Measurements from ENCODE around the gene P4HA1. TPM values are rescaled to one million over a fixed set of nuclear protein-coding genes. Genes with fewer than 3 reads are reported as not detected.
"Not testable (repeated sequence)": the region's sequence is repeated elsewhere in the genome, so short reads cannot be mapped to it uniquely, and the experiment has no call there.

Gene P4HA1
- polyA plus RNA-seq, 4 donors: 2.7 to 32.5 (median 6.8) TPM

DNA sequence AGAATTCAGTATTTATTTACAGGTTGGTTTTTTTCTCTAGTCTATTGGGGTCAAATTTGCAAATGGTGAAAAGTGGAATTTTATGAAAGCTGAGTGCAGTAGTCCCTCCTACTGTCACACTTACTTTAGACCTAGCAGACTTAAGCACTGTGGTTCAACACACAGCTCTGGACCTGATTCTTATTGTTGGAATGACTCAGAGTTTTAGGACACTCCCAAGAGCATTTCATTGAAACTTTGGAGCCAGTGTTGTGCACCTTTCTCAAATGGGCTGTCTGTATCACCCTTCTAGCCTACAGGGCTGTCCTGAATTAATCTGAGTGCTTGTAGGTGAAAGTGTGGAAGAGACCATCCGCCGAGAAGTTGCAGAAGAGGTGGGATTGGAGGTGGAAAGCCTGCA is 29.7 kb upstream of the P4HA1 start:
- H3K27me3 ChIP-seq (ENCODE audit: control insufficient read depth in 3 of 3, insufficient read depth in 3 of 3, low read length in 3 of 3): no peaks in the 10 kb centered on the region
- H3K4me1 ChIP-seq (ENCODE audit: control insufficient read depth in 3 of 3, insufficient read depth in 2 of 3, low read depth in 1 of 3, low read length in 2 of 3): no peaks in the 10 kb centered on the region
- DNase-seq (no peak), FAIRE-seq (no peak)
- no peak overlapping the region for H3K27ac ChIP-seq (ENCODE audit: low read depth in 1 of 3, low read length in 2 of 3)
- H3K9me3 ChIP-seq (ENCODE audit: control insufficient read depth in 2 of 2, insufficient read depth in 1 of 2, low read depth in 1 of 2, low read length in 1 of 2): no peaks in the 10 kb centered on the region
- no peak overlapping the region for H3K4me3 ChIP-seq (ENCODE audit: low read depth in 1 of 3, low read length in 3 of 3)
- 92 to 99% (median 98%) methylated on average over 2 of the region's 2 CpGs for WGBS, 3 donors
- peaks cover 2 to 29% (median 8%) of the 10 kb centered on the region in 3 donors for H3K36me3 ChIP-seq (ENCODE audit: control insufficient read depth in 3 of 3, insufficient read depth in 2 of 3, low read depth in 1 of 3, low read length in 3 of 3)

DNA sequence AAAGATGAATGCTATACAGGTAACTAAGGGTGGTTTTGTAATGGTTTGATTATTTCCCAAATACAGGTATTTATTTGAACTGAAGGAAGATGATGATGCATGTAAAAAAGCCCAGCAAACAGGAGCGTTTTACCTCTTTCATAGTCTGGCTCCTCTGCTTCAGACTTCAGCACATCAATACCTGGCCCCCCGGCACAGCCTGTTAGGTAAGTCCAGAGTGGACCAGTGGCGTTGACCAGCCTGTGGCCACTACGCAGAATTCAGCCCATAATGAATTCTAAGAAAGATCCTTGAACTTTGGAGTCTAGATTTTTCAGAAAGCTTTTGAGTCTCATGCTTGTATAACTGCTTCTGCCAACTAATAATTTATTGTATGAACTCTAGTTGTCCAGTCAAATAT is 23.3 kb upstream of the P4HA1 start:
- Histone ChIP-seq H3K27me3 (ENCODE audit: control insufficient read depth in 3 of 3, insufficient read depth in 3 of 3, low read length in 3 of 3) (no peaks in the 10 kb centered on the region), H3K36me3 (ENCODE audit: control insufficient read depth in 3 of 3, insufficient read depth in 2 of 3, low read depth in 1 of 3, low read length in 3 of 3) (peaks cover 2 to 19% (median 5%) of the 10 kb centered on the region in 3 donors), H3K4me1 (ENCODE audit: control insufficient read depth in 3 of 3, insufficient read depth in 2 of 3, low read depth in 1 of 3, low read length in 2 of 3) (no peaks in the 10 kb centered on the region), H3K9me3 (ENCODE audit: control insufficient read depth in 2 of 2, insufficient read depth in 1 of 2, low read depth in 1 of 2, low read length in 1 of 2) (no peaks in the 10 kb centered on the region), H3K4me3 (ENCODE audit: low read depth in 1 of 3, low read length in 3 of 3) (no peak overlapping the region), H3K27ac (ENCODE audit: low read depth in 1 of 3, low read length in 2 of 3) (no peak overlapping the region)
- FAIRE-seq (no peak), DNase-seq (no peak)
- 89 to 95% (median 95%) methylated on average over 4 of the region's 4 CpGs for WGBS, 3 donors

- 26 to 57% (median 38%) methylated on average over 1 of the region's 1 CpG for WGBS, 3 donors
- Histone ChIP-seq H3K4me3 (ENCODE audit: low read depth in 1 of 3, low read length in 3 of 3) (no peak overlapping the region), H3K4me1 (ENCODE audit: control insufficient read depth in 3 of 3, insufficient read depth in 2 of 3, low read depth in 1 of 3, low read length in 2 of 3) (no peaks in the 10 kb centered on the region), H3K27me3 (ENCODE audit: control insufficient read depth in 3 of 3, insufficient read depth in 3 of 3, low read length in 3 of 3) (no peaks in the 10 kb centered on the region), H3K27ac (ENCODE audit: low read depth in 1 of 3, low read length in 2 of 3) (no peak overlapping the region), H3K9me3 (ENCODE audit: control insufficient read depth in 2 of 2, insufficient read depth in 1 of 2, low read depth in 1 of 2, low read length in 1 of 2) (no peaks in the 10 kb centered on the region), H3K36me3 (ENCODE audit: control insufficient read depth in 3 of 3, insufficient read depth in 2 of 3, low read depth in 1 of 3, low read length in 3 of 3) (peaks cover 2 to 21% (median 5%) of the 10 kb centered on the region in 3 donors)
- FAIRE-seq (no peak), DNase-seq (no peak)
These were observed 22.8 kb upstream of the P4HA1 start for GRCh38 chr10:73119457-73119856.

GRCh38 chr10:73117976-73118743 is 21.5 kb upstream of the P4HA1 start:
- Histone ChIP-seq H3K4me1 (ENCODE audit: control insufficient read depth in 3 of 3, insufficient read depth in 2 of 3, low read depth in 1 of 3, low read length in 2 of 3) (no peaks in the 10 kb centered on the region), H3K27me3 (ENCODE audit: control insufficient read depth in 3 of 3, insufficient read depth in 3 of 3, low read length in 3 of 3) (no peaks in the 10 kb centered on the region), H3K27ac (ENCODE audit: low read depth in 1 of 3, low read length in 2 of 3) (no peak overlapping the region), H3K4me3 (ENCODE audit: low read depth in 1 of 3, low read length in 3 of 3) (no peak overlapping the region), H3K9me3 (ENCODE audit: control insufficient read depth in 2 of 2, insufficient read depth in 1 of 2, low read depth in 1 of 2, low read length in 1 of 2) (no peaks in the 10 kb centered on the region), H3K36me3 (ENCODE audit: control insufficient read depth in 3 of 3, insufficient read depth in 2 of 3, low read depth in 1 of 3, low read length in 3 of 3) (peaks cover 0 to 21% (median 3%) of the 10 kb centered on the region in 3 donors)
- no peak for FAIRE-seq
- WGBS, 3 donors: 73 to 83% (median 82%) methylated on average over 5 of the region's 5 CpGs
- DNase-seq: no peak

DNA sequence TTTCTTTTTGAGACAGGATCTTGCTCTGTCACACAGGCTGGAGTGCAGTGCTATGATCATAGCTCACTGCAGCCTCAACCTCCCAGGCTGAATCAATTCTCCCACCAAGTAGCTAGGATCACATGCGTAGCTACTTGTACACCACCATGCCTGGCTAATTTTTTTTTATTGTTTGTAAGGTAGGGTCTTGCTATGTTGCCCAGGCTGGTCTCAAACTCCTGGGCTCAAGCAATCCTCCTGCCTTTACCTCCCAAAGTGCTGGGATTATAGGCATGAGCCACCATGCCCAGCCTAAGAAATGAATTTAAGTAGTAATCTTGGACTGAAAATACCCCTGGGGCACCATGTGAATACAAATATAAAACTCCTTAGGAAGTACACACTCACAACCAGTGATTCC is 19.4 kb upstream of the P4HA1 start:
- FAIRE-seq: no peak
- H3K4me1 ChIP-seq (ENCODE audit: control insufficient read depth in 3 of 3, insufficient read depth in 2 of 3, low read depth in 1 of 3, low read length in 2 of 3): no peaks in the 10 kb centered on the region
- DNase-seq: no peak
- H3K27ac ChIP-seq (ENCODE audit: low read depth in 1 of 3, low read length in 2 of 3): no peak overlapping the region
- WGBS, 3 donors: 92 to 100% (median 98%) methylated on average over 1 of the region's 1 CpG
- H3K4me3 ChIP-seq (ENCODE audit: low read depth in 1 of 3, low read length in 3 of 3): no peak overlapping the region
- H3K27me3 ChIP-seq (ENCODE audit: control insufficient read depth in 3 of 3, insufficient read depth in 3 of 3, low read length in 3 of 3): no peaks in the 10 kb centered on the region
- H3K9me3 ChIP-seq (ENCODE audit: control insufficient read depth in 2 of 2, insufficient read depth in 1 of 2, low read depth in 1 of 2, low read length in 1 of 2): no peaks in the 10 kb centered on the region
- peaks cover 0 to 19% (median 0%) of the 10 kb centered on the region in 3 donors for H3K36me3 ChIP-seq (ENCODE audit: control insufficient read depth in 3 of 3, insufficient read depth in 2 of 3, low read depth in 1 of 3, low read length in 3 of 3)

DNA sequence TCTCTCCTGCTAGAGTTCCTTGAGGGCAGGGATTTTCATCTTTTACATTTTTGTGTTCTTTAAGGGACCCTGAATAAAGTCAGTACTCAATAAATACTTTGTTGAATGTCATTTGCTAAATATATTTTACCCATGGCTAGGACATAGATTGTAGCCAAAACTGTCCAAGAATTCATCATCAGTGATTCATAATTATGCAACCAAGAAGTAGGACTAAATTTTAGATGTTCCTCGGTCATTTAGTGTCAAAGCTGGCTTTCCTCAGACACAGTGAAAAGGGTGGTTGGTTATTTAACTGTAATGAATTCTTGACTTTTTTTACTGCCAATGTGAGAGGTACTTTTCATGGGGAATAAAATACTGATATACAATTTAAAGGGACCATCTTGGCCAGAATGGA is 16.9 kb upstream of the P4HA1 start:
- WGBS, 3 donors: 90 to 97% (median 97%) methylated on average over 1 of the region's 1 CpG
- no peaks in the 10 kb centered on the region for H3K4me1 ChIP-seq (ENCODE audit: control insufficient read depth in 3 of 3, insufficient read depth in 2 of 3, low read depth in 1 of 3, low read length in 2 of 3)
- no peak overlapping the region for H3K4me3 ChIP-seq (ENCODE audit: low read depth in 1 of 3, low read length in 3 of 3)
- H3K36me3 ChIP-seq (ENCODE audit: control insufficient read depth in 3 of 3, insufficient read depth in 2 of 3, low read depth in 1 of 3, low read length in 3 of 3): peaks cover 0 to 17% (median 0%) of the 10 kb centered on the region in 3 donors
- H3K9me3 ChIP-seq (ENCODE audit: control insufficient read depth in 2 of 2, insufficient read depth in 1 of 2, low read depth in 1 of 2, low read length in 1 of 2): no peaks in the 10 kb centered on the region
- no peak overlapping the region for H3K27ac ChIP-seq (ENCODE audit: low read depth in 1 of 3, low read length in 2 of 3)
- H3K27me3 ChIP-seq (ENCODE audit: control insufficient read depth in 3 of 3, insufficient read depth in 3 of 3, low read length in 3 of 3): no peaks in the 10 kb centered on the region
- FAIRE-seq: no peak
- DNase-seq: no peak

DNA sequence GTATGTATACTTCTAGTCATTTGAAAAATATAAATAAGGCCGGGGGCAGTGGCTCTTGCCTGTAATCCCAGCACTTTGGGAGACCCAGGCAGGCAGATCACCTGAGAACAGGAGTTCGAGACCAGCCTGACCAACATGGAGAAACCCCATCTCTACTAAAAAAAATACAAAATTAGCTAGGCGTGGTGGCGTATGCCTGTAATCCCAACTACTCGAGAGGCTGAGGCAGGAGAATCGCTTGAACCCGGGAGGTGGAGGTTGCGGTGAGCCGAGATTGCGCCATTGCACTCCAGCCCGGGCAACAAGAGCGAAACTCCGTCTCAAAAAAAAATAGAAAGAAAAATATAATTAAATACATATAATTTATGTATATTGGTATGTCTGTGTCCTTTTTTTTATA is 15.4 kb upstream of the P4HA1 start:
- peak overlapping the region in 1 of 3 donors; percentile 91 for H3K27ac ChIP-seq (ENCODE audit: low read depth in 1 of 3, low read length in 2 of 3)
- H3K36me3 ChIP-seq (ENCODE audit: control insufficient read depth in 3 of 3, insufficient read depth in 2 of 3, low read depth in 1 of 3, low read length in 3 of 3): peaks cover 0 to 16% (median 0%) of the 10 kb centered on the region in 3 donors
- H3K9me3 ChIP-seq (ENCODE audit: control insufficient read depth in 2 of 2, insufficient read depth in 1 of 2, low read depth in 1 of 2, low read length in 1 of 2); H3K4me1 ChIP-seq (ENCODE audit: control insufficient read depth in 3 of 3, insufficient read depth in 2 of 3, low read depth in 1 of 3, low read length in 2 of 3); H3K27me3 ChIP-seq (ENCODE audit: control insufficient read depth in 3 of 3, insufficient read depth in 3 of 3, low read length in 3 of 3); DNase-seq; H3K4me3 ChIP-seq (ENCODE audit: low read depth in 1 of 3, low read length in 3 of 3); FAIRE-seq: not testable (repeated sequence)
- whole genome bisulfite sequencing, 3 donors: 97 to 99% (median 99%) methylated on average over 13 of the region's 13 CpGs

- Histone ChIP-seq H3K9me3 (ENCODE audit: control insufficient read depth in 2 of 2, insufficient read depth in 1 of 2, low read depth in 1 of 2, low read length in 1 of 2) (no peaks in the 10 kb centered on the region), H3K36me3 (ENCODE audit: control insufficient read depth in 3 of 3, insufficient read depth in 2 of 3, low read depth in 1 of 3, low read length in 3 of 3) (peaks cover 0 to 12% (median 0%) of the 10 kb centered on the region in 3 donors), H3K27ac (ENCODE audit: low read depth in 1 of 3, low read length in 2 of 3) (peak within 1 kb of the TSS; percentile 50 to 91 (median 80)), H3K4me1 (ENCODE audit: control insufficient read depth in 3 of 3, insufficient read depth in 2 of 3, low read depth in 1 of 3, low read length in 2 of 3) (no peaks in the 10 kb centered on the region), H3K27me3 (ENCODE audit: control insufficient read depth in 3 of 3, insufficient read depth in 3 of 3, low read length in 3 of 3) (no peaks in the 10 kb centered on the region), H3K4me3 (ENCODE audit: low read depth in 1 of 3, low read length in 3 of 3) (peak within 1 kb of the TSS; percentile 27 to 63 (median 57))
- 3 to 6% (median 6%) methylated on average over 5 of the region's 5 CpGs for WGBS, 3 donors
- FAIRE-seq (no peak), DNase-seq (peak; percentile 82 to 90)
These were observed 13.7 kb upstream of the P4HA1 start, which contains the start of gene NUDT13 for GRCh38 chr10:73110345-73110849. Gene NUDT13 (plus strand): TSS chr10:73110455. CDS start chr10:73114366, 3,911 bp downstream.
